GM21367 (cell line): ENCODE results near the gene CBLC.
"Not testable (repeated sequence)": the region's sequence is repeated elsewhere in the genome, so short reads cannot be mapped to it uniquely, and the experiment has no call there.

Experiments
- ATAC-seq: cut with Tn5 transposase; IDR thresholded peaks from one replicate; pipeline ENCODE4 v1.9.1; 2021; ENCODE audit not compliant: unreplicated experiment

CBLC gene

GRCh38 chr19:44759083-44759804 is 18.4 kb upstream of the CBLC start:
- no peak for ATAC-seq

GRCh38 chr19:44762038-44762437 is 15.7 kb upstream of the CBLC start:
- no peak for ATAC-seq

GRCh38 chr19:44765033-44765948 is 12.4 kb upstream of the CBLC start:
- ATAC-seq = no peak

- ATAC-seq = no peak
Measured at GRCh38 chr19:44765949-44766335, 11.7 kb upstream of the CBLC start.

- ATAC-seq = no peak
Measured at GRCh38 chr19:44767295-44768180, 10.2 kb upstream of the CBLC start.

GRCh38 chr19:44770550-44771257 is 7.0 kb upstream of the CBLC start:
- peak; percentile 85 for ATAC-seq

GRCh38 chr19:44772144-44772543 is 5.5 kb upstream of the CBLC start:
- ATAC-seq = not testable (repeated sequence)

GRCh38 chr19:44772959-44773358 is 4.7 kb upstream of the CBLC start:
- no peak for ATAC-seq

- no peak for ATAC-seq
Measured at GRCh38 chr19:44775676-44776240, 1.9 kb upstream of the CBLC start.

GRCh38 chr19:44776402-44777096 is 1.1 kb upstream of the CBLC start:
- ATAC-seq = no peak

- no peak for ATAC-seq
Measured at GRCh38 chr19:44779150-44779549, 1.5 kb downstream of the CBLC start.

GRCh38 chr19:44781694-44782093 is 4.0 kb downstream of the CBLC start:
- ATAC-seq = not testable (repeated sequence)

- no peak for ATAC-seq
Measured at GRCh38 chr19:44782729-44783128, 5.0 kb downstream of the CBLC start.

GRCh38 chr19:44783545-44783944 is 5.9 kb downstream of the CBLC start:
- ATAC-seq = no peak

GRCh38 chr19:44785271-44785670 is 7.6 kb downstream of the CBLC start:
- no peak for ATAC-seq

GRCh38 chr19:44785993-44786392 is 8.3 kb downstream of the CBLC start:
- ATAC-seq = no peak

GRCh38 chr19:44788971-44789370 is 11.3 kb downstream of the CBLC start:
- no peak for ATAC-seq

- no peak for ATAC-seq
Measured at GRCh38 chr19:44789943-44790483, 12.3 kb downstream of the CBLC start.

- ATAC-seq = no peak
Measured at GRCh38 chr19:44792281-44792680, 14.6 kb downstream of the CBLC start.
